PC-3 (cell line): ENCODE results near the gene HSD17B13.

Experiments
- EZH2 ChIP-seq: fragments of 300-600 bp; sonication (generic); IDR thresholded peaks from one replicate; pipeline ENCODE4 v1.6.1; 2017; ENCODE audit warnings: antibody characterized with exemption, mild to moderate bottlenecking, low read length; ENCODE audit not compliant: unreplicated experiment
- EZH2phosphoT487 ChIP-seq: fragments of 300-600 bp; sonication (generic); IDR thresholded peaks from 2 replicates; pipeline ENCODE4 v1.6.1; 2018; ENCODE audit warnings: mild to moderate bottlenecking, antibody characterized with exemption, low read length, borderline replicate concordance
- TF ChIP-seq, protein P1 (sequence below): fragments of 300-600 bp; sonication (generic); conservative IDR thresholded peaks from 2 replicates; pipeline ENCODE4 v1.5.1; 2017; ENCODE audit warnings: antibody characterized with exemption, low read depth, mild to moderate bottlenecking, low read length

DNA sequence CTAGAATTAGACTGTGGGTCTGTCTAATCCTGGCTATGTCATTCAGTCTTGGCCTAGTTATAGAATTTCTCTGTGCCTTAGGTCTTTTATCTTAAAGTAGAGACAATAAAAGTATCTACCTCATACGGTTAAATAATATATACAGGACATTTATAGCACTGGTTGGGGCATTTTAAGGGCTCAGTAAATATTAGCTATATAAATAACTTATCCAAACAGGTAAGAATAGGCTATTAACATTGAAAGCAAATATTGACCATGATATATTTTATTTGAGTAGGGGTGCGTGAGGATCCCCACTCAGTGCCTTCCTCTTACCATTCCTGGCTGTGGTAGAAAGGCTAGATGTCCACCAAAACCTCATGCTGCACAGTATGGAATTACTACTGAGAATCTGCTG is 47.4 kb downstream of the HSD17B13 start:
- TF ChIP-seq, protein P1, sequence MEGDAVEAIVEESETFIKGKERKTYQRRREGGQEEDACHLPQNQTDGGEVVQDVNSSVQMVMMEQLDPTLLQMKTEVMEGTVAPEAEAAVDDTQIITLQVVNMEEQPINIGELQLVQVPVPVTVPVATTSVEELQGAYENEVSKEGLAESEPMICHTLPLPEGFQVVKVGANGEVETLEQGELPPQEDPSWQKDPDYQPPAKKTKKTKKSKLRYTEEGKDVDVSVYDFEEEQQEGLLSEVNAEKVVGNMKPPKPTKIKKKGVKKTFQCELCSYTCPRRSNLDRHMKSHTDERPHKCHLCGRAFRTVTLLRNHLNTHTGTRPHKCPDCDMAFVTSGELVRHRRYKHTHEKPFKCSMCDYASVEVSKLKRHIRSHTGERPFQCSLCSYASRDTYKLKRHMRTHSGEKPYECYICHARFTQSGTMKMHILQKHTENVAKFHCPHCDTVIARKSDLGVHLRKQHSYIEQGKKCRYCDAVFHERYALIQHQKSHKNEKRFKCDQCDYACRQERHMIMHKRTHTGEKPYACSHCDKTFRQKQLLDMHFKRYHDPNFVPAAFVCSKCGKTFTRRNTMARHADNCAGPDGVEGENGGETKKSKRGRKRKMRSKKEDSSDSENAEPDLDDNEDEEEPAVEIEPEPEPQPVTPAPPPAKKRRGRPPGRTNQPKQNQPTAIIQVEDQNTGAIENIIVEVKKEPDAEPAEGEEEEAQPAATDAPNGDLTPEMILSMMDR, result no peak
- TF ChIP-seq EZH2phosphoT487 (no peak), EZH2 (no peak)
